Liver (tissue), 3 donors: Measurements from ENCODE around the gene SERPINA5.

Experiments
- ATF3 ChIP-seq: IDR thresholded peaks from 2 replicates; pipeline ENCODE4 v1.6.1; 2016; ENCODE audit warnings: antibody characterized with exemption
- CTCF ChIP-seq: fragments of 150-350 bp; IDR thresholded peaks from 2 replicates; pipeline ENCODE4 v1.5.1; 2017; ENCODE audit warnings: improper control_type of control experiment, low read depth, low read length; ENCODE audit not compliant: missing input control
- EGR1 ChIP-seq, 2 donors: IDR thresholded peaks; 2 replicates each; pipeline ENCODE4 v1.6.1; 2016 to 2018; ENCODE audit warnings: antibody characterized with exemption in 2 of 2, low read depth in 2 of 2
- GABPA ChIP-seq, 2 donors: IDR thresholded peaks in 1 of 2; conservative IDR thresholded peaks in 1 of 2; 2 replicates each; pipeline ENCODE4 v1.6.1; 2016; ENCODE audit warnings: antibody characterized with exemption in 2 of 2, mild to moderate bottlenecking in 1 of 2, moderate library complexity in 1 of 2
- JUND ChIP-seq, 2 donors: IDR thresholded peaks; 2 replicates each; pipeline ENCODE4 v1.6.1; 2016; ENCODE audit warnings: antibody characterized with exemption in 2 of 2
- MAX ChIP-seq: IDR thresholded peaks from 2 replicates; pipeline ENCODE4 v1.6.1; 2016; ENCODE audit warnings: antibody characterized with exemption
- RAD21 ChIP-seq, 2 donors: IDR thresholded peaks; 2 replicates each; pipeline ENCODE4 v1.6.1; 2016; ENCODE audit warnings: antibody characterized with exemption in 2 of 2, mild to moderate bottlenecking in 2 of 2
- SP1 ChIP-seq: IDR thresholded peaks from 2 replicates; pipeline ENCODE4 v1.6.1; 2018; ENCODE audit warnings: antibody characterized with exemption, mild to moderate bottlenecking
- TAF1 ChIP-seq: conservative IDR thresholded peaks from 2 replicates; pipeline ENCODE4 v1.6.1; 2016; ENCODE audit warnings: antibody characterized with exemption, mild to moderate bottlenecking
- YY1 ChIP-seq: IDR thresholded peaks from 2 replicates; pipeline ENCODE4 v1.6.1; 2016; ENCODE audit warnings: antibody characterized with exemption, mild to moderate bottlenecking
- ZBTB33 ChIP-seq: IDR thresholded peaks from 2 replicates; pipeline ENCODE4 v1.6.1; 2016; ENCODE audit warnings: antibody characterized with exemption
- donor health status: healthy.
- donor health status: healthy.

GRCh38 chr14:94538070-94538740 lies 43.0 kb upstream of the SERPINA5 start:
- no peak for TF ChIP-seq CTCF
- no peak for TF ChIP-seq TAF1
- no peak for TF ChIP-seq ZBTB33
- TF ChIP-seq EGR1 (IDR thresholded peaks at IDR 0.05; ENCODE audit: low read depth in 2 of 2), result no peak
- no peak for TF ChIP-seq GABPA (IDR thresholded peaks at IDR 0.05 in 1 of 2, conservative IDR thresholded peaks at IDR 0.05 in 1 of 2)
- TF ChIP-seq SP1, result no peak
- no peak for TF ChIP-seq RAD21 (IDR thresholded peaks at IDR 0.05)
- TF ChIP-seq JUND (IDR thresholded peaks at IDR 0.05), result no peak
- no peak for TF ChIP-seq MAX
- no peak for TF ChIP-seq YY1
- no peak for TF ChIP-seq ATF3
